GM12874 (cell line): ENCODE measurements around the gene TPD52L2.
A peak's percentile ranks its signal among the peaks of the same experiment; 100 is the strongest.

ENCODE experiments used
- TF ChIP-seq, protein P1 (sequence below): IDR thresholded peaks from 2 replicates; pipeline ENCODE4 v1.5.1; 2011; ENCODE audit warnings: low read depth, mild to moderate bottlenecking, control low read depth, low read length, moderate library complexity; ENCODE audit not compliant: insufficient read depth

The TPD52L2 gene

DNA sequence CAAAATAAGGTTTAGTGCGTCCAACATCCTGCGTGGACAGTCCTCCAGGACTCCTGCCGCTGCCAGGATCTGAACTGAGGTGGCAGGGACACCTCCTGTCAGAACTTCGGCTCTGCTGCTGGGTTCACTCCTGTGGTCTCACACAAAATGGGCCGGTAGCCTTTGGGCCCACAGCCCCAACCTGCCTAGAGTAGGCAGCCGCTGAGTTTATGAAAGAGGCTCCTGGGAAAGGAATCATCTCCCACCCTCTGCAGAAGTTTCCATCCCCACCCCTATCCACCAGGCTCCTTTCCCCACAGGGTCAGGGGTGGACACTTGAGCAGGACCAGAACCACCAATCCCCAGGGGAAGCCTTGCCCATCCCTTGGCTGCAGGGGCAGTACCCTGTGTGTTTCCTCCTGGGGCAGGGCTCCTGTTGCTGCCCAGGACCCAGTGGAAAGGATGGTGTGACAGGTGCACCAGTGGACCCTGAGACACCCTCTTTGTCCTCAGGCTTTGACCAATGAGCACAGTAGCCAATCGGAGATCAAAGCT, 5.8 kb upstream of the TPD52L2 start:
- TF ChIP-seq, protein P1, sequence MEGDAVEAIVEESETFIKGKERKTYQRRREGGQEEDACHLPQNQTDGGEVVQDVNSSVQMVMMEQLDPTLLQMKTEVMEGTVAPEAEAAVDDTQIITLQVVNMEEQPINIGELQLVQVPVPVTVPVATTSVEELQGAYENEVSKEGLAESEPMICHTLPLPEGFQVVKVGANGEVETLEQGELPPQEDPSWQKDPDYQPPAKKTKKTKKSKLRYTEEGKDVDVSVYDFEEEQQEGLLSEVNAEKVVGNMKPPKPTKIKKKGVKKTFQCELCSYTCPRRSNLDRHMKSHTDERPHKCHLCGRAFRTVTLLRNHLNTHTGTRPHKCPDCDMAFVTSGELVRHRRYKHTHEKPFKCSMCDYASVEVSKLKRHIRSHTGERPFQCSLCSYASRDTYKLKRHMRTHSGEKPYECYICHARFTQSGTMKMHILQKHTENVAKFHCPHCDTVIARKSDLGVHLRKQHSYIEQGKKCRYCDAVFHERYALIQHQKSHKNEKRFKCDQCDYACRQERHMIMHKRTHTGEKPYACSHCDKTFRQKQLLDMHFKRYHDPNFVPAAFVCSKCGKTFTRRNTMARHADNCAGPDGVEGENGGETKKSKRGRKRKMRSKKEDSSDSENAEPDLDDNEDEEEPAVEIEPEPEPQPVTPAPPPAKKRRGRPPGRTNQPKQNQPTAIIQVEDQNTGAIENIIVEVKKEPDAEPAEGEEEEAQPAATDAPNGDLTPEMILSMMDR: no peak

DNA sequence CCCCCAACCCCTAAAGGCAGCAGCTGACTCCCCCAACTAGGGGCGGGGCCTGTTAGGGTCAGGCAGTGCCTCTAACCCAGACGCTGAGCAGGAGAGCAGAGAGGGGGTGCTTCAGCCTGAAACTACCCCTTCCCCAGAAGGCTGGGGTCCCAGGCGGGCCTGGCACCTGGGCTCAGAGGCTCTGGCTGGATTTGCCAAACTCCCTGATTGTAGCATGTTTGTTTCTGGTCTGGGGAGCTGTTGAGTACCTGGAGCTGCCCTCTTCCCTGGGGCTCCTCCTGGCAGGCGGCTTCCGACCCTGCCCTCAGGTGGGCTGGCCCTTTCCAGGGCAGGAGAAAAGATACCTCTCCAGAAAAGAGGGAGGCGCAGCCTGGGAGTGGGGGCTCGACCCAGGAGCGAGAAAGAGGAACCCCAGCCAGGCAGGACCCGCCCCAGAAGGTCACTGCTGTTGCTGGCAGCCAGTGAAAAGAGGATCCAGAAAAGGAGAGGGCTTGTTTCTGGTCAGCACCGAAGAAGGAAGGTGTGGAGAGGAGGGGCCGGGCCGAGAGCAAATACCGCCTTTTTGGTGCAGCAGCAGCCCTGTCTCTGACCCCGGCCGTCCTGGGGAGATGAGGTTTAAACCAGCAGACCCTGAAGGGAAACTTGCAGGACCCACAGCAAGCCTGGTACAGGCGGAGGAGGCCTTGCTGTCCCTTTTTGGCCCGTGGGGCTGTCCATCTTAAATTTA, 4.6 kb upstream of the TPD52L2 start:
- TF ChIP-seq, protein P1: no peak

DNA sequence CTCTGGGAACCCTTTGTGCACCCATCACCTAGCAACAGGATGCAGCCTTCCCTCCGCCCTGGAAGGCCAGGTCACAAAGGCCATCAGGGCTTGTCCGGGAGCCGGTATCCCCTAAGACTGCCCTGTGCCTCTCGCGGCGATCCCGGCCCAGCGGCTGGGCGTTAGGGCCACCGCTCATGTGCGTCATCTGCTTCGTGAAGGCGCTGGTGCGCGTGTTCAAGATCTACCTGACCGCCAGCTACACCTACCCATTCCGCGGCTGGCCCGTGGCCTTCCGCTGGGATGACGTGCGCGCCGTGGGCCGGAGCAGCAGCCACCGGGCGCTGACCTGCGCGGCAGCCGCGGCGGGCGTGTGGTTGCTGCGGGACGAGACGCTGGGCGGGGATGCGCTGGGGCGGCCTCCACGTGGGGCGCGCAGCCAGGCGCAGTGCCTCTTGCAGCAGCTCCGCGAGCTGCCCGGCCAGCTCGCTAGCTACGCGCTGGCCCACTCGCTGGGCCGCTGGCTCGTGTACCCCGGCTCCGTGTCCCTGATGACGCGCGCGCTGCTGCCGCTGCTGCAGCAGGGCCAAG, 3.6 kb upstream of the TPD52L2 start, which contains the start of gene ABHD16B:
Gene ABHD16B, plus strand, starts transcription at position 134 of the 570 bp plus-strand sequence. Its CDS starts 43 bp downstream, at position 177.
- TF ChIP-seq, protein P1: no peak

DNA sequence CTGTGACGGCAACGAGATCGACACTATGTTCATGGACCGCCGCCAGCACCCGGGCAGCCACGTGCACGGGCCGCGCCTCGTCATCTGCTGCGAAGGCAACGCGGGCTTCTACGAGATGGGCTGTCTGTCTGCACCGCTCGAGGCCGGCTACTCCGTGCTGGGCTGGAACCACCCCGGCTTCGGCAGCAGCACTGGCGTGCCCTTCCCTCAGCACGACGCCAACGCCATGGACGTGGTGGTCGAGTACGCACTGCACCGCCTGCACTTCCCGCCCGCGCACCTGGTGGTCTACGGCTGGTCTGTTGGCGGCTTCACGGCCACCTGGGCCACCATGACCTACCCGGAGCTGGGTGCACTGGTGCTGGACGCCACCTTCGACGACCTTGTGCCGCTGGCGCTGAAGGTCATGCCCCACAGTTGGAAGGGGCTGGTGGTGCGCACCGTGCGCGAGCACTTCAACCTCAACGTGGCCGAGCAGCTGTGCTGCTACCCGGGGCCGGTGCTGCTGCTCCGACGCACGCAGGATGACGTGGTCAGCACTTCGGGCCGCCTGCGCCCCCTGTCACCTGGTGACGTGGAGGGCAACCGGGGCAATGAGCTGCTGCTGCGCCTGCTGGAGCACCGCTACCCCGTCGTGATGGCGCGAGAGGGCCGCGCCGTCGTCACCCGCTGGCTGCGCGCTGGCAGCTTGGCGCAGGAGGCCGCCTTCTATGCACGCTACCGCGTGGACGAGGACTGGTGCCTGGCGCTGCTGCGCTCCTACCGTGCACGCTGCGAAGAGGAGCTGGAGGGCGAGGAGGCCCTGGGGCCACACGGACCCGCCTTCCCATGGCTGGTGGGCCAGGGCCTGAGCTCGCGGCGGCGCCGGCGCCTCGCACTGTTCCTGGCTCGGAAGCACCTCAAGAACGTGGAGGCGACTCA, 2.8 kb upstream of the TPD52L2 start:
- TF ChIP-seq, protein P1: no peak

DNA sequence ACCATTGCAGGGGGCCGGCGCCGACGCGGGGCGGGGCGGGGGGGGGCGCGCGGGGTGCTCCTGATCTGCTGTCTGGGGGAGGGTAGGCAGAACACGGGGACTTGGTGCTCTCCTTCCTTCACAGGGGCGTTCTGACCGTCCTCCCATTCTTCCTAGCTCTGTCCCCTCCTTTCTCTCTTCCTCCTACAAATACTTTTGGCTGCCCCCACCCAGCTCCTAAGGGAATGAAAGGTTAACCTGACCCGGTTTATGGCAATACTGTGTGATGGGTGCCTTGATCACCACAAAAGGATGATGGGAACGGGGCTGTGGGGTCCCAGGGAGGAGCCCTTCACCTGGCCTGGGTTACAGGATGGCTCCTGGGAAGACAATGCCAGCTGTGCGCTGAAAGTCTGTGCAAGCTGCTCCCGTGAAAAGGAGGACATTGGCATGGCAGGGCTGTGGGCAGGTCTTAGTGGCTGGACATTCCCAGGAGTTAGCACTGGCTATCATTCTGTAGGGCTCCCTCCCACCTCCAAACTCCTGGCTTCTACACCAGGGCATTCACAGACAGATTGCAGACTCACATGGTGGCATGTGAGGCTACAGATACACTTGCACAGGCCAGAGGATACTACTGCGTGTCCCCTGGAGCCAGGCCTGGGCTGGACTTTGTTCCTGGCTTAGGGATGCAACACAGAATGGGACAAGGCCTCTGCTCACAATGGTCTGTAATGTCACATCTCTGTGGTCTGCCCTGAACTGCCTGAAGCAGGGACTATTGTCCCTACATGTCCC, 1.9 kb upstream of the TPD52L2 start:
- TF ChIP-seq, protein P1: no peak

DNA sequence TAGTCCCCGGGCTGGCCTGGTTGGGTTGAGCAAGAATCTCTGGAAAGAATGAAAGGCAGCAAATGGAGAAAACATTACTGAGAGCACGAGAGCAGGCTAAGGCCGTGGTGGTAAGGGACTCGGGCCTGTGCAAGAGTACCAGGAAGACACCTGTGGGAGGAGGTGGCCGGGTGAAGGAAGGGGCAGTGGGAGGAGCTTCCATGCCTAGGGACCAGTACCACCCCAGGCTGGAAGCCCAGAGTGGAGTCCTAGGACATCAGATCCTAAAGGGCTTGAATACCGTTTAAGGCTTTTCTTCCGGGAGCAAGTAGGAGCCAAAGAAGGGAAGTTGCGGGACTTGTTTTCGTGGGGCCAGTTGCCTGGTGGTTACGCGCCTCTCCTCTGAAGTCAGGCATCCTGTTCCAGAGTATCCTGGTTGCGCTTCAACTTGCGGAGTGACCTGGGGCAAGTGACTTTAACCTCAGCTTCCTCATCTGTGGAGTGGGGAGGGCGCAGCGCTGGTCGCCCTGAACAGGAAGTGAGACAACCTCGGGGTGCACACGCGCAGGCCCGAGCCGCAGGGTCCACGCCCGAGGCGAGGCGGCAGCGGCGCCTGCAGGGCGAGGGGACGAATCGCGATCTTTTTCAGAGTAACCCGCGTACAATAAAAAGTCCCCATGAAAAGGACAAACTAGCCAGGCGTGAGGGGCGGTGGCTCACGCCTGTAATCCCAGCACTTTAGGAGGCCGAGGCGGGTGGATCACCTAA, 1.1 kb upstream of the TPD52L2 start:
- TF ChIP-seq, protein P1: peak; percentile 88
